Lower leg skin (tissue), 3 donors: Measurements from ENCODE around the gene EDC3.

Experiments
- CTCF ChIP-seq, 3 donors: fragments of 450-650 bp; IDR thresholded peaks; one replicate each; pipeline ENCODE4 v1.5.1; 2016; ENCODE audit warnings: antibody characterized with exemption in 3 of 3, mild to moderate bottlenecking in 3 of 3, moderate library complexity in 2 of 3
- POLR2A ChIP-seq, 2 donors: fragments of 450-650 bp; IDR thresholded peaks; one replicate each; pipeline ENCODE4 v1.6.1; 2016 to 2017; ENCODE audit warnings: antibody characterized with exemption in 2 of 2, mild to moderate bottlenecking in 1 of 2, moderate library complexity in 1 of 2

GRCh38 chr15:74723187-74723586 is 27.4 kb upstream of the EDC3 start:
- TF ChIP-seq POLR2A (IDR thresholded peaks at IDR 0.05) (no peak), CTCF (IDR thresholded peaks at IDR 0.05) (no peak)
